ENCODE measurements around the gene AP1S1.

Gene AP1S1

DNA sequence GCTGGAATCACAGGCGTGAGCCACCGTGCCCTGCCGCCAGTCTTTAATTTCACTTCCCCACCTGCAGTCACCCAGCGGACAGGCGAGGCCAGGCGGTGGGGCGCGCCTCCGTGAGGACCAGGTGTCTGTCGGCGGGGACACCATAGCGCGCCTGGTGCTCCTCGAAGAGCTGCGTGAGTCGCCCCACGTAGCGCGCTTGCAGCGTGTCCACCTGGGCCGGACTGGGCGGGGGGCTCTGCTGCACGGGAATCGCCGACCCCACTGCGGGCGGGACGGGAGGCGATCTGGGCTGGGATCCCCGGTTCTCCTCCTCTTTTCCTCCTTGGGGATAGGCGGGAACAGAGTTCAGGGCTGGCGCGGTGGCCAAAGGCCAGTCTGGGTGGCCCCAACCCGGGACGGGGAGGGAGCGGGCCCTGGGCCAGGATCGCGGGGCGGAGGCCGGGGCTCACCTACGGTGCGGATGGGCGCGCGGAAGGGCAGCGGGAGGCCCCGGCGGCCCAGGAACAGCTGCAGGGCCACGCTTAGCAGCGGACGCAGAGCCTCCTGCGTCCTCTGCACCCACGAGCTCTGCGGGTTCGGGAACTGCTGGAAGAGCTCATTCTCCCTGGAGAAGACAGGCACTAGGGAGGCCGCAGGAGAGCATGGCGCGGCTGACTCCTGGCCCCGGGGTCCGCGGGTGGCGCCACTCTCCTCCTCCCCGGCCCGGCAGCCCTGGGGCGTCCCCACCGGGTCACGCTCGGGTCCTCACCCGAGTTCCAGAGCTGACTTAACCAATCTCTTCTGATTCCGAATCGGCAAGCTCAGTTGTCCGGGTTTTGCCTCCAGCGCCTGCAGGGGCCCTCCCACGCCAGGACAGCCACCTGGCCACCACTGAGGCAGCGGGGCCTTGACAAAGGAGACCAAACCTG lies 47.7 kb downstream of the AP1S1 start:
- DNase-seq, result no peak

DNA sequence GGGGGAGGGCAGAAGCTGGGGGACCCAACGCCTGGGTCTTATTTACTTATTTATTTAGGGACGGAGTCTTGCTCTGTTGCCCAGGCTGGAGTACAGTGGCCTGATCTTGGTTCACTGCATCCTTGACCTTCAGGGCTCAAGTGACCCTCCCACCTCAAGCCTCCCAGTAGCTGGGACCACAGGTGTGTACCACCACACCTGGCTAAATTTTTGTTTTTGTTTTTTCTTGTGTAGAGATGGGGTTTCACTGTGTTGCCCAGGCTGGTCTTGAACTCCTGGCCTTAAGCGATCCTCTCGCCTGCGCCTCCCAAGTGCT lies 48.3 kb downstream of the AP1S1 start:
- no peak for DNase-seq

DNA sequence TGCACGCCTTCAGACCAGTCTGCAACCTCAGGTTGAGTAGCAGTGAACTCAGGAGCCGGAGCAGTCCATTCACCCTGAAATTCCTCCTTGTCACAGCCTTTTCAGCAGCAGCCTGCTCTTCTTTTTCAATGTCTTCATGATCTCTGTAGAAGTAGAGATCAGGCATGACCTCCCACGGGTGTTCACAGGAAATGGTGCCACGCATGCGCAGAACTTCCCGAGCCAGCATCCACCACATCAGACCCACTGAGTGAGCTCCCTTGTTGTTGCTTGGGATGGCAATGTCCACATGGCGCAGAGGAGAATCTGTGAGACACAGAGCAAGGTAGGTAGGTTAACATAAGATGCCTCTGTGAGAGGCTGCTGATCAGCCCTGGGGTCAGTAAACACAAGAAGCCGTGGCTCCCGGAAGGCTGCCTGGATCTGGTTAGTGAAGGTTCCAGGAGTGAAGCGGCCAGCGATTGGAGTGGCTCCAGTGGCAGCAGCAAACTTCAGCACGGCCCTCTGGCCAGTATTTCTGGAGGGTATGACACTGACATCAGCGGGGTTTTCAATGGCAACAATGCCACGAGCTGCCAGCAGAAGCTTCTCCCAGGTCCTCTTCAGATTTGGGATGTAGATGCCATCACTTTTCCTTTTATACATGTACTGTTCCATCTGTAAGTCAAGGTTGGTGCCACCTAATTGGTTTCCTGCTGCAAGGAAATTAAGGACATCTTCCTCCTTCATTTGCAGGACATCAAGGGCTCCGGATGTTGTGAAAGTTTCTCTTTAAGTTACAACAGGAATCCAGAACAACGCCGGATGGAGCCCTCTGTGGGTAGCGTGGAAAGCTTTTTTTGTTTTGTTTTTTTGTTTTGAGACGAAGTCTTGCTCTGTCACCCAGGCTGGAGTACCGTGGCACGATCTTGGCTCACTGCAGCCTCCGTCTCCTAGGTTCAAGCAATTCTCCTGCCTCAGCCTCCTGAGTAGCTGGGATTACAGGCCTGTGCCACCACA lies 49.8 kb downstream of the AP1S1 start:
- peak; percentile 24 for DNase-seq

DNA sequence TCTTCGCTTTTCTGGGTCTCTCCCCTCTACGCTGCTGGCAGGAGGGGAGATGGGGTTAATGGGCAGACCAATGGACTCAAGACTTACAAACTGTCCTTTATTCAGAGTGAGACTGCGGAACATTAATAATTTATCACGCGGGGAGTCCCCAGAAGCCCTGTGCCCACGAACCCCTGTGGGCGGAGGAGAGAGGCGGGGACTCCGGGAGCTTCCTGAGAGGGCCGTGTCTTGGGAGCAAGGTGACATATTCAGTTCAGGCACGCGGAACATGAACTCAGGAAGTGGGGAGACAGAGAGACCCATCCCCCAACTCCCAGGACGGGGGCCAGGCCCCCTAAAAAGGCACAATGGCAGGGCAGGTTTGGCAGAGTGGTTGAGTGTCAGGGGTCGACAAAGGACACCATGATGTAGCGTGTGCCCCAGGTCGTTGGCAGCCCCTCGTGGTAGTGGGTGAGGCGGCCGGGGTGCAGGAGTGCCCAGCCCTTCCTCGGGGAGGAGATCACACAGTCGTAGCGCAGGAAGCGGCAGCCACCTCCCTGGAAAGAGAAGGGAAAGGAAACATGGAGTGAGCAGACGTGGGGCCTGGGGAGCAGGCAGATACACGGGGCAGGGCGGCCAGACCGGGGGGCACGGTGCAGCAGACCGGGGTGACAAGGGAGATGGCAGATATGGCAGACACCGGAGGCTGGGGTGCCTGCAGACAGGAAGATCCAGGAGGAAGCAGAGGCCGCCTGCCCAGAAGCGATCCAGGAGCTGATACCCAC lies 51.8 kb downstream of the AP1S1 start:
- DNase-seq, result no peak

DNA sequence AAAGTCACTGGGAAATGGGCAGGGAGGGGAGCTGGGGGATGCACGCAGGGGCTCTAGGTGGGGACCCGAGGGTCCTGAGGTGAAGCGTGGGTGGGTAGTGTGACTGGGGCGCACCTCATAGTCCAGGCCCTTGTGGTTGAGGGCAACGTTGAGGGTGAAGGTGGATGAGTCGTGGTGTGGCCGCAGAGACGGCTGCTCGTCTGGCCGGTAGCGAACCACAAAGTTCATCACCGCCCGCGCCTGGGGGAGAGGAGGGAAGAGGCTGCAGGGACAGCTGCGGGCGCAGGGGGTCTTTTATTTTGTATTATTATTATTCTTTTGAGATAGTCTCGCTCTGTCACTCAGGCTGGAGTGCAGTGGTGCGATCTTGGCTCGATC lies 52.4 kb downstream of the AP1S1 start:
- DNase-seq, result no peak

DNA sequence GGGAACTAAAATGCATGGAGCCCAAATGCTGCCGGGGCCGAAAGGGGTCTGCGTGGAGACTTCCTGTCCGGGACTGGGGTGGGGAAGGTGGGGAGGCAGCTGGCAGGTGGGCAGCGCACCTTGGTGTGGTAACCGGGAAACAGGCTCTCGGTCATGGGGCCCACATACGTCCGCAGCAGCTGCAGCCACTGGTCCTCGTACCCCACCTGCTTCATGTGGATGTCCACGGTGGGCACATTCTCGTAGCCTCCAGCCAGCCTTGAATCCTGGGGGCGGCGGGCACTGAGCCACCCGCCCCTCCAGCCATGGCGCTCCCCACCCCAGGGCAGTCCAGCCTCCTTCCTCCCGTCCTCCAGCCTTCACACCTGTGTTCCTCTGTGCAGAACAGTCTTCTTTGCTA lies 53.2 kb downstream of the AP1S1 start:
- no peak for DNase-seq

DNA sequence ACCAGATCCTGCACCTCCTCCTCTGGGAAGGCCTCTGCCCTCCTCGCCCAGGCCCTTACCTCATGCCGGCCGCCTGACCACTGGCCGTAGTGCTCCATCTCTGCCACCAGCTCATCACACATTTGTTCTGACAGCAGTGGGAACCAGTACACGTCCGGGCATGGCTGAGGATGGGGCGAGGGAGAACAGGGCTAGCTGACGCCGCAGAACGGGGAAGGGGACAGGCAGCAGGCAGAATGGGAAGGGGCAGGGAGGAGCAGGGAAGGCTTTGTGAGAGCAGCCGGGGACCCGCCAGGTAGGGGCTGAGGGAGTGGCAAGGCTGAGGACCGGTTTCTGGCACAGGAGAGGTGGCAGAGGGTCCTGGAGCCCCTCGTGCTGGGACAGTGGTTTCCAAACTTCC lies 54.5 kb downstream of the AP1S1 start:
- no peak for DNase-seq

DNA sequence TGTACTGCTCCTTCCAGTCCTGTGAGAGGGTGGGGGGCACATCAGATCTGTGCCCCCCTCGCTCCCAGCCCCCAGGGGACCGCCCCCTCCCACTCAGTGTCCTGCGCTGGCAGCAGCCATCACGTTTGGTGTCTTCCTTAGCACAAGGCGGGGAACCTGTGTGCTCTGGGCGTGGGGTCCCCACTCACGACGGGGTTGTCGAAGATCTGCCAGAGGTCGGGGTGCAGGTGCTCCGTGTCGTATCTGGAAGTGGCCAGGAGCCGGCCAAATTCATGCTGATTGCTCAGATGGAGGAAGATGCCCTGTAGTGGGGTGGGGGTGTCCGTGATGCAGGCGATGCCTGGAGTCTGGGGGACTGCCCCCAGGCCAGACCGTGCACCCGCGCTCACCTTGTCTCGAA lies 55.9 kb downstream of the AP1S1 start:
- no peak for DNase-seq
